Glutamatergic neuron (in vitro differentiated cells): ENCODE measurements around the gene FRAS1. TPM values are rescaled to one million over a fixed set of nuclear protein-coding genes. Genes with fewer than 3 reads are reported as not detected.

Experiments
- DNase-seq: peaks from one replicate; pipeline ENCODE4 v3.0.0; 2022
- H3K27ac Mint-ChIP-seq: one replicate; pipeline ENCODE4 v1.8.0; 2020; ENCODE audit warnings: mild to moderate bottlenecking, mixed read lengths, inconsistent platforms; ENCODE audit not compliant: unreplicated experiment
- H3K27me3 Mint-ChIP-seq: one replicate; pipeline ENCODE4 v1.8.0; 2020; ENCODE audit warnings: mild to moderate bottlenecking, moderate library complexity, mixed read lengths, inconsistent platforms; ENCODE audit not compliant: unreplicated experiment
- H3K36me3 Mint-ChIP-seq: one replicate; pipeline ENCODE4 v1.8.0; 2020; ENCODE audit warnings: mild to moderate bottlenecking, mixed read lengths, inconsistent platforms; ENCODE audit not compliant: unreplicated experiment
- H3K4me1 Mint-ChIP-seq: one replicate; pipeline ENCODE4 v1.8.0; 2020; ENCODE audit warnings: mild to moderate bottlenecking, low read depth, mixed read lengths, inconsistent platforms; ENCODE audit not compliant: unreplicated experiment
- H3K4me3 Mint-ChIP-seq: one replicate; pipeline ENCODE4 v1.8.0; 2020; ENCODE audit warnings: mild to moderate bottlenecking, mixed read lengths, inconsistent platforms; ENCODE audit not compliant: unreplicated experiment
- H3K9me3 Mint-ChIP-seq: one replicate; pipeline ENCODE4 v1.8.0; 2020; ENCODE audit warnings: mild to moderate bottlenecking, moderate library complexity, mixed read lengths, inconsistent platforms; ENCODE audit not compliant: unreplicated experiment
- CTCF ChIP-seq: fragments of 200-600 bp; sonication (generic); IDR thresholded peaks from one replicate; pipeline ENCODE4 v1.5.0; 2021; ENCODE audit not compliant: partially characterized antibody, unreplicated experiment
- total RNA-seq: library from RNA; stranded (reverse); fragmentation: NEBNext Ultra II Directional; extraction: Animal tissue kit (Norgen Biotek cat#: 25700); gene quantifications from one replicate; pipeline ENCODE4 v1.2.1, GENCODE V29; 2021; ENCODE audit not compliant: unreplicated experiment

The FRAS1 gene
- total RNA-seq, 1 donor from 2014 or later, result 18.7 TPM

DNA sequence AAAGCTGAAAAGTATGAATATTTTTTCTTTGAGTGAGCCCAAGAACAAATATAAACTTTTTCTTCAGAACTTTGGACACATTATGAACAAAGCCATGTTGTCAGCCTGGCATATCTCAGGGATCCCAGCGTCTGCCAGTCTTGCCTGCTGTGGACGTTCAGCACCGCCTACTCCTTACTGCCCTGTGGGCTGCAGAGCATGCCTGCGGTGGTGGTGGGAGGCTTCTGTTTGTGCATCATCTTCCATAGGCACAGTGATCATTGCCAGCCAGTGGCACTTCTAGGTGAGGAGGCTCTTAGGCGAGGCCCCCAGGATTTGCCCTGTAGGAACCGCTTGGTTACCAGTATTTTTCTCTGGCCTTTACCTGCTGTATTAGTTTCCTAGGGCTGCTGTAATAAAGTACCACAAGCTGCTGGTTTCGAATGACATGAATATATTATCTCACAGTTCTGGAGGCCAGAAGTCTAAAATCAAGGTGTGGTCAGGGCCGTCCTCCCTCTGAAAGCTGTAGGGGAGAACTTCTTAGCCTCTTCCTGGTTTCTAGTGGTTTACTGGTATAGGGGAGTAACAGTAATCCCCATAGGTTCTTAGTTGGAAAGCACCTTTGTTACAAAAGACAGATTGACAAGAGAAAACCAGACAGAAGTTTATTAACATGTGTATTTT is 509.8 kb downstream of the FRAS1 start:
- no peaks in the 10 kb centered on the region for H3K36me3 Mint-ChIP-seq
- no peak overlapping the region for H3K27ac Mint-ChIP-seq
- DNase-seq, result no peak
- no peak overlapping the region for H3K4me3 Mint-ChIP-seq
- no peak for TF ChIP-seq CTCF
- H3K4me1 Mint-ChIP-seq, result peaks cover 12% of the 10 kb centered on the region
- peaks cover 5% of the 10 kb centered on the region for H3K27me3 Mint-ChIP-seq
- H3K9me3 Mint-ChIP-seq, result no peaks in the 10 kb centered on the region

DNA sequence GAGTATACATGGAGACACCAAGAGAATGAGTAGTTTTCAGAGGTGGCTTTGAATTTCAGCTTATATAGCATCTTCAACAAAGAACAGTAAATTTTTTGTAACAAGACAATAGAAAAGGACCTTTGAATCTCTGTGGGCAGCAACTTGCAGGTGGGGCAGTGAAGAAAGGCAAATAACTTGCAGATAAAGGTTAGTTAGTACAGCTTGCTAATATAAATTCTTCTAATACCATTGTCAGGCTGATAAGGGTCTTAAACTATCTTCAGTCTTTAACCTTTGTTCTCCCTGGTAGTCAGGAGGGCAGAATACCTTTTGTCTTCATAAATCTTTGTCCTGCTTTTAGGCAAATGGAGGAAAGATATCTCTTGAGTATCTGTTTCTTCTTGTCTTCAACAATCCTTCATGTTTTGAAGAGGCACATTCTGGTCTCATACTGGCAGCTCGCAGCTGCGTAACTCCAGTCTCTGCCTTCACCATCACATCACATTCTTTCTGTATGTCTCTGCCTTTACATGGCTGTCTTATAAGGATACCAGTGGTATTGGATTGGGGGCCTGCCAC is 510.5 kb downstream of the FRAS1 start:
- H3K4me1 Mint-ChIP-seq, result peaks cover 12% of the 10 kb centered on the region
- no peak for TF ChIP-seq CTCF
- H3K9me3 Mint-ChIP-seq, result peaks cover 2% of the 10 kb centered on the region

DNA sequence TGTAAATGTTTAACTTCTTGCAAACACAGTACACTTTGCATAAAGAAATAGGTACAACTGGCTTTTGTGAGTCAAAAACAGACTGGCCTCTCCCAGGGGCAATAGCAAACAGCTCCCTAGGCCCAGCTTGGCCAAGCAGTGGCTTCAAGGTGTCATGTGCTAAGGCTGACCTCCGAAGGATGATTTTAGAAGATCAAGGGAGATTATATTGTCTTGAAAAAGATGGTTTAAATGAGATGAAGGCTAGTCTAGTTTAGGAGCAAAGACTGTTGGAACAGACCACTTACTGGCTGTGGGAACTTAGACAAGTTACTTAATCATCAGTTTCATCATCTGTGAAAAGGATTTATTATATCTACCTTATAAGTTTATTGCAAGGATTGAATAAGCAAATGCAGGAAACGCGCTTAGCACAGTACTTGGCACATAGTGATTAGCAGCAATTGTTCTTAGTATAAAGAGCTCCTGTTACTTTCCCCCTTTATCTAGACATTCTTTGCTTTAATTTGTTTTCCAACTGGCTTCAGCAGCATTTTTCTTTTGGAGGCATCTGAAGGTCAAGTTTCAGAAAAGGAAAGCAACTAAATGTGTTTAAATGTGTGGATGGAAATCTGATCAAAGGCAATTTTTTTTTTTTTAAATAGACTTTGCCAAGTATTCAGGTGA is 511.6 kb downstream of the FRAS1 start:
- no peak for DNase-seq
- H3K27ac Mint-ChIP-seq, result no peak overlapping the region
- peaks cover 7% of the 10 kb centered on the region for H3K4me1 Mint-ChIP-seq

More for the DNA sequence above, 510.5 kb downstream of the FRAS1 start:
- DNase-seq, result no peak
- Mint-ChIP-seq H3K36me3 (no peaks in the 10 kb centered on the region), H3K4me3 (no peak overlapping the region), H3K27ac (no peak overlapping the region), H3K27me3 (peaks cover 5% of the 10 kb centered on the region)

GRCh38 chr4:78569306-78569821 is 512.2 kb downstream of the FRAS1 start:
- no peaks in the 10 kb centered on the region for H3K36me3 Mint-ChIP-seq
- TF ChIP-seq CTCF, result no peak
- peaks cover 7% of the 10 kb centered on the region for H3K4me1 Mint-ChIP-seq
- no peak for DNase-seq
- H3K4me3 Mint-ChIP-seq, result no peak overlapping the region
- peaks cover 2% of the 10 kb centered on the region for H3K27me3 Mint-ChIP-seq
- no peak overlapping the region for H3K27ac Mint-ChIP-seq
- H3K9me3 Mint-ChIP-seq, result peaks cover 2% of the 10 kb centered on the region

More for the DNA sequence above, 511.6 kb downstream of the FRAS1 start:
- peaks cover 2% of the 10 kb centered on the region for H3K9me3 Mint-ChIP-seq
- no peak for TF ChIP-seq CTCF
- no peaks in the 10 kb centered on the region for H3K36me3 Mint-ChIP-seq
- H3K27me3 Mint-ChIP-seq, result peaks cover 2% of the 10 kb centered on the region
- no peak overlapping the region for H3K4me3 Mint-ChIP-seq

- peaks cover 7% of the 10 kb centered on the region for H3K4me1 Mint-ChIP-seq
- H3K9me3 Mint-ChIP-seq, result peaks cover 2% of the 10 kb centered on the region
- peaks cover under 1% of the 10 kb centered on the region for H3K27me3 Mint-ChIP-seq
- no peak overlapping the region for H3K27ac Mint-ChIP-seq
- no peak overlapping the region for H3K4me3 Mint-ChIP-seq
- no peak for DNase-seq
- H3K36me3 Mint-ChIP-seq, result no peaks in the 10 kb centered on the region
- TF ChIP-seq CTCF, result no peak
Observed at GRCh38 chr4:78570117-78570516, 513.0 kb downstream of the FRAS1 start.
